ENCODE measurements around the gene CARTPT.

The CARTPT gene

GRCh38 chr5:71737931-71738539 lies 19.0 kb downstream of the CARTPT start:
- DNase-seq, result no peak

- no peak for DNase-seq
Measured at GRCh38 chr5:71738662-71739361, 19.7 kb downstream of the CARTPT start.

- DNase-seq, result no peak
Measured at GRCh38 chr5:71740015-71740753, 21.1 kb downstream of the CARTPT start.

GRCh38 chr5:71743155-71743554 lies 24.1 kb downstream of the CARTPT start:
- no peak for DNase-seq

- DNase-seq, result no peak
Measured at GRCh38 chr5:71744009-71744790, 25.1 kb downstream of the CARTPT start.

- DNase-seq, result no peak
Measured at GRCh38 chr5:71747182-71747581, 28.1 kb downstream of the CARTPT start.

- DNase-seq, result peak in 4 of 51 donors; percentile 4 to 11 (median 5)
Measured at GRCh38 chr5:71748360-71748759, 29.3 kb downstream of the CARTPT start.

GRCh38 chr5:71751422-71751821 lies 32.3 kb downstream of the CARTPT start:
- no peak for DNase-seq

- DNase-seq, result no peak
Measured at GRCh38 chr5:71752441-71753190, 33.5 kb downstream of the CARTPT start.

GRCh38 chr5:71757590-71758543 lies 38.8 kb downstream of the CARTPT start:
- peak in 38 of 51 donors; percentile 4 to 77 (median 38) for DNase-seq

- no peak for DNase-seq
Measured at GRCh38 chr5:71762826-71763225, 43.8 kb downstream of the CARTPT start.

- no peak for DNase-seq
Measured at GRCh38 chr5:71767661-71768060, 48.6 kb downstream of the CARTPT start.

- DNase-seq, result no peak
Measured at GRCh38 chr5:71769287-71769686, 50.2 kb downstream of the CARTPT start.

- no peak for DNase-seq
Measured at GRCh38 chr5:71770381-71770780, 51.3 kb downstream of the CARTPT start.
